ENCODE measurements around the gene MFSD12.

MFSD12 gene

GRCh38 chr19:3547301-3547731 lies 10.1 kb downstream of the MFSD12 start:
- Histone ChIP-seq H3K27ac (ENCODE audit: extremely low read depth, low read depth, low read length) (no peak overlapping the region), H3K4me1 (ENCODE audit: control insufficient read depth, insufficient read depth, low read length) (no peaks in the 10 kb centered on the region), H3K36me3 (ENCODE audit: control insufficient read depth in 2 of 2, insufficient read depth in 1 of 2, low read length in 2 of 2) (peaks cover 0 to 48% of the 10 kb centered on the region in 2 experiments; a peak in 2 of 3 replicates), H3K4me3 (ENCODE audit: low read depth, low read length) (no peak overlapping the region), H3K9me3 (ENCODE audit: control insufficient read depth, insufficient read depth, low read depth, low read length) (no peaks in the 10 kb centered on the region)
- CTCF ChIA-PET = interaction anchor here (0.7 kb wide), 2 partner anchors 45 to 113 kb away, joined by 3 to 4 read pairs; no protein-coding TSS in a partner anchor
- TF ChIP-seq ZNF843 (tag by site-specific recombination; IDR thresholded peaks at IDR 0.05) (no peak), SCRT2 (tag by site-specific recombination; IDR thresholded peaks at IDR 0.05) (peak; percentile 79; the same call in 1 of the 2 replicates), CTCF (tag by site-specific recombination; IDR thresholded peaks at IDR 0.05) (peak; percentile 85), INSM2 (tag by site-specific recombination; IDR thresholded peaks at IDR 0.05) (no peak), BCL11B (tag by site-specific recombination; IDR thresholded peaks at IDR 0.05; ENCODE audit: low read depth) (no peak), SCRT1 (tag by site-specific recombination; IDR thresholded peaks at IDR 0.05; ENCODE audit: borderline replicate concordance) (peak; percentile 67; the same call in 1 of the 2 replicates), ZBTB17 (tag by site-specific recombination; IDR thresholded peaks at IDR 0.05) (peak; percentile 56), ZNF580 (tag by site-specific recombination; IDR thresholded peaks at IDR 0.05) (0 out of 2 replicates have a peak, but pooled peaks have one; percentile 29), HIC1 (tag by site-specific recombination; IDR thresholded peaks at IDR 0.05) (peak; percentile 82), PATZ1 (tag by site-specific recombination; IDR thresholded peaks at IDR 0.05) (0 out of 2 replicates have a peak, but pooled peaks have one; percentile 13)
- POLR2A ChIA-PET = no interaction called here

GRCh38 chr19:3546119-3546518 lies 11.3 kb downstream of the MFSD12 start:
- ChIA-PET CTCF (interaction anchor here (0.6 to 2.8 kb wide), 11 partner anchors 9 to 657 kb away, joined by 3 to 21 read pairs (median 3); no protein-coding TSS in a partner anchor), POLR2A (no interaction called here)
- Histone ChIP-seq H3K9me3 (ENCODE audit: control insufficient read depth, insufficient read depth, low read depth, low read length) (no peaks in the 10 kb centered on the region), H3K36me3 (ENCODE audit: control insufficient read depth in 2 of 2, insufficient read depth in 1 of 2, low read length in 2 of 2) (peaks cover 0 to 48% of the 10 kb centered on the region in 2 experiments; a peak in 2 of 3 replicates), H3K4me3 (ENCODE audit: low read depth, low read length) (no peak overlapping the region), H3K4me1 (ENCODE audit: control insufficient read depth, insufficient read depth, low read length) (no peaks in the 10 kb centered on the region), H3K27ac (ENCODE audit: extremely low read depth, low read depth, low read length) (no peak overlapping the region)
- no peak for TF ChIP-seq MZF1 (tag by site-specific recombination; IDR thresholded peaks at IDR 0.05; ENCODE audit: borderline replicate concordance)
- TF ChIP-seq ZNF248 (tag by site-specific recombination; IDR thresholded peaks at IDR 0.05) = no peak
- TF ChIP-seq ZNF2 (tag by site-specific recombination; IDR thresholded peaks at IDR 0.05) = no peak
- TF ChIP-seq HIC1 (tag by site-specific recombination; IDR thresholded peaks at IDR 0.05) = 0 out of 2 replicates have a peak, but pooled peaks have one; percentile 28
- no peak for TF ChIP-seq ZFP69B (tag by site-specific recombination; IDR thresholded peaks at IDR 0.05)

Measured in HEK293 (cell line).